HEK293T (cell line): ENCODE measurements around the gene JAZF1.

ENCODE experiments used
- ARNT ChIP-seq: fragments of 450-650 bp; IDR thresholded peaks from 2 replicates; pipeline ENCODE4 v1.6.1; 2017; ENCODE audit warnings: mild to moderate bottlenecking
- HDGF ChIP-seq: fragments of 450-650 bp; IDR thresholded peaks from 2 replicates; pipeline ENCODE4 v1.6.1; 2017; ENCODE audit warnings: antibody characterized with exemption, borderline replicate concordance
- NFRKB ChIP-seq: fragments of 450-650 bp; IDR thresholded peaks from 2 replicates; pipeline ENCODE4 v1.6.1; 2016; ENCODE audit warnings: mild to moderate bottlenecking, moderate library complexity
- SP1 ChIP-seq: fragments of 450-650 bp; IDR thresholded peaks from 2 replicates; pipeline ENCODE4 v1.6.1; 2017
- TARDBP ChIP-seq: fragments of 450-650 bp; IDR thresholded peaks from 2 replicates; pipeline ENCODE4 v1.6.1; 2016
- ZNF384 ChIP-seq: fragments of 450-650 bp; IDR thresholded peaks from 2 replicates; pipeline ENCODE4 v1.6.1; 2016

DNA sequence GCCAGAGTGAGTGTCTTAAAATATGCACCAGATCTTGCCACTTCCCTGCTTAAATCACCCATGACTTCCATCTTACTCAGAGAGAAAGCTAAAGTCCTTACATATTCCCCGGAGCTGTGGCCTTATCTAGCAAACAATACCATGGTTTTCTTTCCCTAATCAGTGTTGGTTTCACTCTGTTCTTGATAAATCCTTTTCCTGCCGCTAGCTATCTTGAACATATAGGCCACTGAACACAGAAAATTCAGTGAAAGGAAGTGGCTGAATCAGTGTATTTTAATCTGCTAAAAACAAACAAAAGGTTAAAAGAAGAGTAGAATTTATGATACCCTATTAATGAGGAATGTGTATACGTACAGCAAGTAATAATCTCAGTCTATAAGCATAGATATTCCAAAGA, 42.0 kb upstream of the JAZF1 start:
- no peak for TF ChIP-seq ZNF384
- no peak for TF ChIP-seq TARDBP
- TF ChIP-seq NFRKB = no peak
- TF ChIP-seq HDGF = no peak
- TF ChIP-seq SP1 = no peak
- no peak for TF ChIP-seq ARNT
